ENCODE results near the gene TMEM167B. TPM values are rescaled to one million over a fixed set of nuclear protein-coding genes. Genes with fewer than 3 reads are reported as not detected.

TMEM167B gene
- total and polyA plus RNA-seq, 2 of the 4 experiments (the other 2 are of a cell fraction), result 21.6 to 32.1 TPM

GRCh38 chr1:109113590-109114341 lies 23.2 kb downstream of the TMEM167B start, which contains the start of gene ELAPOR1:
Gene ELAPOR1 (plus strand): TSS chr1:109114115. CDS start chr1:109114184, 69 bp downstream.
- CTCF ChIA-PET, result interaction anchor here (1.1 to 2.4 kb wide), 3 partner anchors 11 to 22 kb away, joined by 4 to 13 read pairs (median 6); partner anchors contain the start of gene TMEM167B
- H2AK5ac ChIP-seq (ENCODE audit: low read depth, low read length), result no peak within 1 kb of the TSS
- peak within 1 kb of the TSS in 1 of 2 experiments; percentile 14; a peak in 1 of 4 replicates for H4K8ac ChIP-seq (ENCODE audit: low read depth in 2 of 2, low read length in 2 of 2)
- in situ Hi-C loops (cut with MboI; ENCODE audit: low sequenced_read_pairs) (no loop called here), intact Hi-C loops (cut with micrococcal nuclease) (loop anchor here (2.0 to 5.0 kb wide), 2 partner anchors 151 to 285 kb away; partner anchors contain the start of gene CLCC1), dilution Hi-C loops (cut with HindIII; ENCODE audit: low sequenced_read_pairs, unreplicated experiment) (no loop called here)
- H2AFZ ChIP-seq (replicated peaks; ENCODE audit: low read length, poor library complexity), result peak within 1 kb of the TSS; percentile 88
- no peak within 1 kb of the TSS for H3K56ac ChIP-seq (ENCODE audit: extremely low read depth, insufficient read depth, low read length)
- H3K27me3 ChIP-seq (ENCODE audit: control insufficient read depth, insufficient read depth, low read length), result peaks cover 24% of the 10 kb centered on the region
- no peak within 1 kb of the TSS for H3K27ac ChIP-seq (ENCODE audit: insufficient read depth, low read length)
- POLR2A ChIA-PET (ENCODE audit: unreplicated experiment), result no interaction called here
- no peaks in the 10 kb centered on the region for H3K9me1 ChIP-seq (ENCODE audit: insufficient read depth, low read length)
- H2BK5ac ChIP-seq (ENCODE audit: low read depth, low read length, poor library complexity, severe bottlenecking), result no peak within 1 kb of the TSS
- no peak within 1 kb of the TSS for H4K91ac ChIP-seq (ENCODE audit: insufficient read depth, low read depth, low read length)
- H2BK20ac ChIP-seq (ENCODE audit: low read depth, low read length), result no peak within 1 kb of the TSS
- no peak within 1 kb of the TSS for H2BK15ac ChIP-seq (ENCODE audit: low read depth, low read length)
- no peaks in the 10 kb centered on the region for H3K9me3 ChIP-seq (ENCODE audit: control insufficient read depth, insufficient read depth, low read length)
- peak within 1 kb of the TSS; percentile 72 for H3K4me2 ChIP-seq (ENCODE audit: low read depth, low read length)
- H4K5ac ChIP-seq (ENCODE audit: low read depth, low read length), result no peak within 1 kb of the TSS
- no peak within 1 kb of the TSS for H3K4ac ChIP-seq (ENCODE audit: low read depth, low read length)
- peak; percentile 36 for ATAC-seq (ENCODE audit: low read depth)
- peak within 1 kb of the TSS; percentile 49 for H3K4me3 ChIP-seq (ENCODE audit: insufficient read depth, low read depth, low read length)
- H3K79me1 ChIP-seq (ENCODE audit: low read depth in 1 of 2, low read length in 2 of 2), result no peaks in the 10 kb centered on the region
- H4K20me1 ChIP-seq (ENCODE audit: insufficient read depth, low read length), result no peaks in the 10 kb centered on the region
- no TSS peak for BruUV-seq (replicated peaks)
- no peak within 1 kb of the TSS for H3K9ac ChIP-seq (ENCODE audit: low read depth, low read length)
- H3K4me1 ChIP-seq (ENCODE audit: control insufficient read depth, insufficient read depth, low read length), result peaks cover 2% of the 10 kb centered on the region; the same call in 1 of the 2 replicates
- H2BK120ac ChIP-seq (ENCODE audit: low read depth, low read length), result no peak within 1 kb of the TSS
- H3K14ac ChIP-seq (replicated peaks; ENCODE audit: low read depth, low read length), result no peak within 1 kb of the TSS; the same call in 1 of the 2 replicates
- H3K36me3 ChIP-seq (ENCODE audit: control insufficient read depth, insufficient read depth, low read length), result no peaks in the 10 kb centered on the region
- H3K18ac ChIP-seq (ENCODE audit: low read depth, low read length), result no peak within 1 kb of the TSS
- H2AK9ac ChIP-seq (replicated peaks; ENCODE audit: low read depth, low read length, poor library complexity), result peak within 1 kb of the TSS; percentile 71
- DNase-seq, result peak; percentile 19
- TF ChIP-seq FOS (IDR thresholded peaks at IDR 0.05; ENCODE audit: low read depth, low read length), result no peak
- 0% methylated on average over 13 of the region's 56 CpGs; no CpG with 5 or more reads in 1 of the 2 experiments for WGBS, 2 experiments (ENCODE audit: extremely low coverage in 2 of 2, insufficient read length in 1 of 2)
- peak within 1 kb of the TSS; percentile 48; the same call in 1 of the 2 replicates for H3K23ac ChIP-seq (ENCODE audit: low read depth, low read length)
